ES-I3 (cell line): ENCODE results near the gene USP14.

Experiments
- H3K36me3 ChIP-seq: 2 replicates; pipeline ENCODE4 v1.6.1; 2013; ENCODE audit warnings: mild to moderate bottlenecking, low read length, control low read depth, moderate library complexity; ENCODE audit not compliant: insufficient read depth
- H3K4me1 ChIP-seq: 2 replicates; pipeline ENCODE4 v1.6.1; 2013; ENCODE audit warnings: mild to moderate bottlenecking, control low read depth, low read length; ENCODE audit not compliant: insufficient read depth
- H3K9ac ChIP-seq: 2 replicates; pipeline ENCODE4 v1.6.1; 2013; ENCODE audit warnings: low read depth, mild to moderate bottlenecking, low read length, moderate library complexity
- H3K9me3 ChIP-seq: 2 replicates; pipeline ENCODE4 v1.6.1; 2013; ENCODE audit warnings: mild to moderate bottlenecking, low read length, moderate library complexity; ENCODE audit not compliant: control insufficient read depth, insufficient read depth

Gene USP14

GRCh38 chr18:227902-228301, 69.5 kb downstream of the USP14 start:
- no peaks in the 10 kb centered on the region for H3K4me1 ChIP-seq
- H3K9ac ChIP-seq: no peak overlapping the region
- peaks cover 16% of the 10 kb centered on the region for H3K36me3 ChIP-seq
- no peaks in the 10 kb centered on the region for H3K9me3 ChIP-seq

- Histone ChIP-seq H3K36me3 (peaks cover 16% of the 10 kb centered on the region), H3K4me1 (no peaks in the 10 kb centered on the region), H3K9ac (no peak overlapping the region), H3K9me3 (no peaks in the 10 kb centered on the region)
Measured at GRCh38 chr18:228586-228985, 70.2 kb downstream of the USP14 start.

GRCh38 chr18:231563-231962, 73.2 kb downstream of the USP14 start:
- no peaks in the 10 kb centered on the region for H3K4me1 ChIP-seq
- H3K36me3 ChIP-seq: peaks cover 5% of the 10 kb centered on the region
- no peak overlapping the region for H3K9ac ChIP-seq
- H3K9me3 ChIP-seq: no peaks in the 10 kb centered on the region

- Histone ChIP-seq H3K36me3 (peaks cover 12% of the 10 kb centered on the region; the same call in 1 of the 2 replicates), H3K9ac (no peak overlapping the region), H3K4me1 (no peaks in the 10 kb centered on the region), H3K9me3 (no peaks in the 10 kb centered on the region)
Measured at GRCh38 chr18:240175-240574, 81.8 kb downstream of the USP14 start.

GRCh38 chr18:245282-245847, 87.0 kb downstream of the USP14 start:
- H3K4me1 ChIP-seq: no peaks in the 10 kb centered on the region
- H3K9me3 ChIP-seq: no peaks in the 10 kb centered on the region
- H3K9ac ChIP-seq: no peak overlapping the region
- peaks cover 11% of the 10 kb centered on the region; the same call in 1 of the 2 replicates for H3K36me3 ChIP-seq

- Histone ChIP-seq H3K9ac (no peak overlapping the region), H3K4me1 (no peaks in the 10 kb centered on the region), H3K9me3 (no peaks in the 10 kb centered on the region), H3K36me3 (peaks cover 9% of the 10 kb centered on the region)
Measured at GRCh38 chr18:248053-248452, 89.7 kb downstream of the USP14 start.

GRCh38 chr18:250685-251084, 92.3 kb downstream of the USP14 start:
- no peaks in the 10 kb centered on the region for H3K4me1 ChIP-seq
- H3K36me3 ChIP-seq: peaks cover 16% of the 10 kb centered on the region
- H3K9ac ChIP-seq: no peak overlapping the region
- H3K9me3 ChIP-seq: no peaks in the 10 kb centered on the region

- peaks cover 19% of the 10 kb centered on the region for H3K36me3 ChIP-seq
- no peak overlapping the region for H3K9ac ChIP-seq
- H3K4me1 ChIP-seq: no peaks in the 10 kb centered on the region
- no peaks in the 10 kb centered on the region for H3K9me3 ChIP-seq
Measured at GRCh38 chr18:251572-251971, 93.2 kb downstream of the USP14 start.

GRCh38 chr18:253121-253520, 94.8 kb downstream of the USP14 start:
- Histone ChIP-seq H3K36me3 (peaks cover 16% of the 10 kb centered on the region), H3K4me1 (no peaks in the 10 kb centered on the region), H3K9me3 (no peaks in the 10 kb centered on the region), H3K9ac (no peak overlapping the region)

- Histone ChIP-seq H3K9ac (no peak overlapping the region), H3K9me3 (no peaks in the 10 kb centered on the region), H3K36me3 (peaks cover 19% of the 10 kb centered on the region)
Measured at GRCh38 chr18:255171-255570, 96.8 kb downstream of the USP14 start.

GRCh38 chr18:260547-260946, 102.2 kb downstream of the USP14 start:
- no peak overlapping the region for H3K9ac ChIP-seq
- peaks cover 13% of the 10 kb centered on the region for H3K36me3 ChIP-seq
- H3K4me1 ChIP-seq: no peaks in the 10 kb centered on the region
- no peaks in the 10 kb centered on the region for H3K9me3 ChIP-seq

More at GRCh38 chr18:255171-255570, 96.8 kb downstream of the USP14 start:
- H3K4me1 ChIP-seq: no peaks in the 10 kb centered on the region

- Histone ChIP-seq H3K9me3 (no peaks in the 10 kb centered on the region), H3K36me3 (peaks cover 11% of the 10 kb centered on the region), H3K4me1 (no peaks in the 10 kb centered on the region), H3K9ac (no peak overlapping the region)
Measured at GRCh38 chr18:261398-262073, 103.2 kb downstream of the USP14 start.
